WTC11 (cell line): Measurements from ENCODE around the gene ZNF564. TPM values are rescaled to one million over a fixed set of nuclear protein-coding genes. Genes with fewer than 3 reads are reported as not detected.

ENCODE experiments used
- ATAC-seq: fragments of 200-7000 bp; cut with Tn5 transposase; 2 replicates; pipeline ENCODE4 v1.10.0; 2021; ENCODE audit warnings: mild to moderate bottlenecking, moderate library complexity
- CTCF ChIA-PET: fragments of 300-600 bp; sonication (Branson Sonifier 250); formaldehyde crosslinking; loops from one replicate; lab custom pipeline; 2021; ENCODE audit warnings: antibody characterized with exemption; lab: Charles Lee
- POLR2A ChIA-PET: fragments of 350-600 bp; sonication (Branson Sonifier 250); formaldehyde crosslinking; loops from one replicate; lab custom pipeline; 2021; ENCODE audit warnings: antibody characterized with exemption; lab: Charles Lee
- DNase-seq: peaks from one replicate; pipeline ENCODE4 v3.0.0; 2021; ENCODE audit warnings: low spot score
- H3K27ac Mint-ChIP-seq: 2 replicates; pipeline ENCODE4 v1.8.0; 2021; ENCODE audit warnings: mixed read lengths
- H3K27me3 Mint-ChIP-seq: 2 replicates; pipeline ENCODE4 v1.8.0; 2021; ENCODE audit warnings: low read depth, mild to moderate bottlenecking, moderate library complexity, mixed read lengths
- H3K36me3 Mint-ChIP-seq: 2 replicates; pipeline ENCODE4 v1.8.0; 2021; ENCODE audit warnings: mixed read lengths
- H3K4me1 Mint-ChIP-seq: 2 replicates; pipeline ENCODE4 v1.8.0; 2022; ENCODE audit warnings: mixed read lengths
- H3K4me3 Mint-ChIP-seq: 2 replicates; pipeline ENCODE4 v1.8.0; 2021; ENCODE audit warnings: mild to moderate bottlenecking, moderate library complexity, mixed read lengths
- H3K9me3 Mint-ChIP-seq: 2 replicates; pipeline ENCODE4 v1.8.0; 2021; ENCODE audit warnings: mixed read lengths
- AFF4 ChIP-seq: sonication (generic); formaldehyde crosslinking; IDR thresholded peaks from 2 replicates; pipeline ENCODE4 v1.8.1; 2023; ENCODE audit warnings: mild to moderate bottlenecking, missing genetic modification reagents, borderline replicate concordance
- CBFB ChIP-seq: sonication (generic); formaldehyde crosslinking; IDR thresholded peaks from 2 replicates; pipeline ENCODE4 v1.8.1; 2022; ENCODE audit warnings: mild to moderate bottlenecking, low read depth, missing genetic modification reagents
- CREB1 ChIP-seq: sonication (generic); formaldehyde crosslinking; IDR thresholded peaks from 2 replicates; pipeline ENCODE4 v1.8.0; 2023; ENCODE audit warnings: mild to moderate bottlenecking, missing genetic modification reagents
- FOXK1 ChIP-seq: sonication (generic); formaldehyde crosslinking; IDR thresholded peaks from 2 replicates; pipeline ENCODE4 v1.8.0; 2022; ENCODE audit warnings: mild to moderate bottlenecking, moderate library complexity, missing genetic modification reagents
- HMGXB4 ChIP-seq: sonication (generic); formaldehyde crosslinking; IDR thresholded peaks from 2 replicates; pipeline ENCODE4 v1.8.1; 2023; ENCODE audit warnings: mild to moderate bottlenecking, moderate library complexity, missing genetic modification reagents
- IRF2 ChIP-seq: sonication (generic); formaldehyde crosslinking; IDR thresholded peaks from 2 replicates; pipeline ENCODE4 v1.8.0; 2022; ENCODE audit warnings: low read depth, missing genetic modification reagents, borderline replicate concordance
- JAZF1 ChIP-seq: fragments of 250-450 bp; sonication (Bioruptor Pico); IDR thresholded peaks from 2 replicates; pipeline ENCODE4 v1.9.0; 2021; ENCODE audit warnings: moderate library complexity, mild to moderate bottlenecking, inconsistent platforms
- MLX ChIP-seq: sonication (generic); formaldehyde crosslinking; IDR thresholded peaks from 2 replicates; pipeline ENCODE4 v1.8.1; 2023; ENCODE audit warnings: mild to moderate bottlenecking, missing genetic modification reagents, moderate library complexity
- MYBL2 ChIP-seq: sonication (generic); formaldehyde crosslinking; IDR thresholded peaks from 2 replicates; pipeline ENCODE4 v1.8.1; 2023; ENCODE audit warnings: mild to moderate bottlenecking, moderate library complexity, missing genetic modification reagents
- NR3C1 ChIP-seq: sonication (generic); formaldehyde crosslinking; conservative IDR thresholded peaks from 2 replicates; pipeline ENCODE4 v1.8.1; 2023; ENCODE audit warnings: low read depth, mild to moderate bottlenecking, missing genetic modification reagents
- PRRX2 ChIP-seq: fragments of 250-450 bp; sonication (Bioruptor Pico); IDR thresholded peaks from 2 replicates; pipeline ENCODE4 v1.8.0; 2021; ENCODE audit warnings: mild to moderate bottlenecking
- SOX15 ChIP-seq: fragments of 250-450 bp; sonication (Bioruptor Pico); IDR thresholded peaks from 2 replicates; pipeline ENCODE4 v1.9.0; 2021; ENCODE audit warnings: mild to moderate bottlenecking
- STAT6 ChIP-seq: sonication (generic); formaldehyde crosslinking; conservative IDR thresholded peaks from 2 replicates; pipeline ENCODE4 v1.8.1; 2023; ENCODE audit warnings: mild to moderate bottlenecking, low read depth, missing genetic modification reagents, moderate library complexity
- TEAD1 ChIP-seq: sonication (generic); formaldehyde crosslinking; IDR thresholded peaks from 2 replicates; pipeline ENCODE4 v1.8.0; 2022; ENCODE audit warnings: mild to moderate bottlenecking, missing genetic modification reagents
- TP53 ChIP-seq: sonication (generic); formaldehyde crosslinking; IDR thresholded peaks from 2 replicates; pipeline ENCODE4 v1.8.1; 2023; ENCODE audit warnings: mild to moderate bottlenecking, missing genetic modification reagents
- ZNF263 ChIP-seq: sonication (generic); formaldehyde crosslinking; IDR thresholded peaks from 2 replicates; pipeline ENCODE4 v1.8.1; 2022; ENCODE audit warnings: low read depth, mild to moderate bottlenecking, moderate library complexity, missing genetic modification reagents
- ZNF396 ChIP-seq: fragments of 250-450 bp; sonication (Bioruptor Pico); IDR thresholded peaks from 2 replicates; pipeline ENCODE4 v1.8.0; 2021; ENCODE audit warnings: mild to moderate bottlenecking, moderate library complexity, borderline replicate concordance
- ZNF671 ChIP-seq: fragments of 250-450 bp; sonication (Bioruptor Pico); IDR thresholded peaks from 2 replicates; pipeline ENCODE4 v1.8.0; 2021; ENCODE audit warnings: mild to moderate bottlenecking
- total RNA-seq: library from RNA; stranded (reverse); gene quantifications from 3 replicates; pipeline ENCODE4 v1.2.3, GENCODE V29; 2021
- TF ChIP-seq, protein P1 (sequence below): sonication (generic); formaldehyde crosslinking; conservative IDR thresholded peaks from 2 replicates; pipeline ENCODE4 v1.8.1; 2022; ENCODE audit warnings: mild to moderate bottlenecking, missing genetic modification reagents
- TF ChIP-seq, protein P2 (sequence below): sonication (generic); formaldehyde crosslinking; IDR thresholded peaks from 2 replicates; pipeline ENCODE4 v1.8.1; 2023; ENCODE audit warnings: mild to moderate bottlenecking, missing genetic modification reagents

ZNF564 gene
- total RNA-seq, 1 experiment from 2014 or later: 11.1 TPM

- no peak overlapping the region for H3K27ac Mint-ChIP-seq
- ATAC-seq (no peak), DNase-seq (no peak)
- ChIA-PET POLR2A (no interaction called here), CTCF (interaction anchor here (0.5 kb wide), 1 partner anchor 138 kb away, joined by 3 read pairs; no protein-coding TSS in a partner anchor)
- no peaks in the 10 kb centered on the region for H3K27me3 Mint-ChIP-seq
- peaks cover 51% of the 10 kb centered on the region for H3K36me3 Mint-ChIP-seq
- no peak overlapping the region for H3K4me3 Mint-ChIP-seq
- no peak for TF ChIP-seq AFF4 (CRISPR knock-in tag)
- no peak for TF ChIP-seq JAZF1 (CRISPR knock-in tag)
- no peak for TF ChIP-seq TP53
- TF ChIP-seq CBFB (CRISPR knock-in tag): no peak
- no peak for TF ChIP-seq STAT6 (CRISPR knock-in tag)
- TF ChIP-seq NR3C1 (CRISPR knock-in tag): no peak
- no peak for TF ChIP-seq ZNF396 (CRISPR knock-in tag)
- peaks cover 18% of the 10 kb centered on the region for H3K9me3 Mint-ChIP-seq
- peaks cover 11% of the 10 kb centered on the region for H3K4me1 Mint-ChIP-seq
Measured at GRCh38 chr19:12544401-12544876, 6.8 kb downstream of the ZNF564 start.

GRCh38 chr19:12543855-12544254, 7.4 kb downstream of the ZNF564 start:
- H3K36me3 Mint-ChIP-seq: peaks cover 48% of the 10 kb centered on the region
- CTCF ChIA-PET: no interaction called here
- no peak for DNase-seq
- POLR2A ChIA-PET: no interaction called here
- no peak overlapping the region for H3K27ac Mint-ChIP-seq
- peaks cover 18% of the 10 kb centered on the region for H3K9me3 Mint-ChIP-seq
- no peak for TF ChIP-seq HMGXB4 (CRISPR knock-in tag)
- no peak for TF ChIP-seq CREB1 (CRISPR knock-in tag)
- no peak for TF ChIP-seq ZNF263 (CRISPR knock-in tag)
- TF ChIP-seq ZNF671: no peak
- no peak for TF ChIP-seq MLX (CRISPR knock-in tag)
- TF ChIP-seq FOXK1 (CRISPR knock-in tag): no peak
- no peak for TF ChIP-seq SOX15 (CRISPR knock-in tag)
- no peak for TF ChIP-seq IRF2
- no peak for TF ChIP-seq PRRX2 (CRISPR knock-in tag)
- TF ChIP-seq TEAD1: no peak
- TF ChIP-seq, protein P1, sequence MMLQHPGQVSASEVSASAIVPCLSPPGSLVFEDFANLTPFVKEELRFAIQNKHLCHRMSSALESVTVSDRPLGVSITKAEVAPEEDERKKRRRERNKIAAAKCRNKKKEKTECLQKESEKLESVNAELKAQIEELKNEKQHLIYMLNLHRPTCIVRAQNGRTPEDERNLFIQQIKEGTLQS (CRISPR knock-in tag): no peak
- no peak for TF ChIP-seq MYBL2 (CRISPR knock-in tag)
- TF ChIP-seq, protein P2, sequence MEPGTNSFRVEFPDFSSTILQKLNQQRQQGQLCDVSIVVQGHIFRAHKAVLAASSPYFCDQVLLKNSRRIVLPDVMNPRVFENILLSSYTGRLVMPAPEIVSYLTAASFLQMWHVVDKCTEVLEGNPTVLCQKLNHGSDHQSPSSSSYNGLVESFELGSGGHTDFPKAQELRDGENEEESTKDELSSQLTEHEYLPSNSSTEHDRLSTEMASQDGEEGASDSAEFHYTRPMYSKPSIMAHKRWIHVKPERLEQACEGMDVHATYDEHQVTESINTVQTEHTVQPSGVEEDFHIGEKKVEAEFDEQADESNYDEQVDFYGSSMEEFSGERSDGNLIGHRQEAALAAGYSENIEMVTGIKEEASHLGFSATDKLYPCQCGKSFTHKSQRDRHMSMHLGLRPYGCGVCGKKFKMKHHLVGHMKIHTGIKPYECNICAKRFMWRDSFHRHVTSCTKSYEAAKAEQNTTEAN (CRISPR knock-in tag): no peak
- ATAC-seq: no peak
- no peak overlapping the region for H3K4me3 Mint-ChIP-seq
- H3K27me3 Mint-ChIP-seq: no peaks in the 10 kb centered on the region
- H3K4me1 Mint-ChIP-seq: peaks cover 6% of the 10 kb centered on the region; the same call in 1 of the 2 replicates
